Stimulated activated effector memory CD8-positive, alpha-beta T cell treated with anti-CD3 and anti-CD28 coated beads, Interleukin-12 subunit alpha, Interleukin-12 subunit beta, amount 100 ng/mL, for 72 hours (primary cell): Measurements from ENCODE around the gene BRMS1.

Experiments
- ATAC-seq: fragments of 150-1000 bp; cut with Tn5 transposase; 2 replicates; pipeline ENCODE4 v1.10.0; 2021
- DNase-seq, 2 donors: peaks; one replicate each; pipeline ENCODE4 v3.0.0; 2021 to 2022; ENCODE audit warnings: low spot score in 2 of 2
- H3K27ac Mint-ChIP-seq: one replicate; pipeline ENCODE4 v1.8.0; 2022; ENCODE audit warnings: mild to moderate bottlenecking, mixed read lengths
- H3K36me3 Mint-ChIP-seq: one replicate; pipeline ENCODE4 v1.8.0; 2022; ENCODE audit warnings: mild to moderate bottlenecking, mixed read lengths
- H3K4me1 Mint-ChIP-seq: one replicate; pipeline ENCODE4 v1.8.0; 2022; ENCODE audit warnings: mixed read lengths
- H3K4me3 Mint-ChIP-seq: one replicate; pipeline ENCODE4 v1.8.0; 2022; ENCODE audit warnings: mild to moderate bottlenecking, mixed read lengths
- H3K9me3 Mint-ChIP-seq: one replicate; pipeline ENCODE4 v1.8.0; 2022; ENCODE audit warnings: mixed read lengths

The BRMS1 gene

GRCh38 chr11:66334605-66335442 is 10.1 kb downstream of the BRMS1 start:
- no peak for DNase-seq
- Mint-ChIP-seq H3K4me1 (peaks cover 36% of the 10 kb centered on the region), H3K9me3 (no peaks in the 10 kb centered on the region), H3K27ac (peak overlapping the region; percentile 89), H3K4me3 (peak overlapping the region; percentile 78), H3K36me3 (peaks cover 33% of the 10 kb centered on the region)
- ATAC-seq: no peak

GRCh38 chr11:66333896-66334604 is 10.9 kb downstream of the BRMS1 start:
- Mint-ChIP-seq H3K4me1 (peaks cover 33% of the 10 kb centered on the region), H3K36me3 (peaks cover 25% of the 10 kb centered on the region)
- no peak for DNase-seq

GRCh38 chr11:66333220-66333877 is 11.6 kb downstream of the BRMS1 start:
- Mint-ChIP-seq H3K4me3 (no peak overlapping the region), H3K9me3 (no peaks in the 10 kb centered on the region), H3K4me1 (peaks cover 34% of the 10 kb centered on the region), H3K36me3 (peaks cover 18% of the 10 kb centered on the region), H3K27ac (no peak overlapping the region)
- no peak for ATAC-seq
- no peak for DNase-seq

More at GRCh38 chr11:66333896-66334604, 10.9 kb downstream of the BRMS1 start:
- Mint-ChIP-seq H3K9me3 (no peaks in the 10 kb centered on the region), H3K4me3 (no peak overlapping the region), H3K27ac (no peak overlapping the region)
- ATAC-seq: no peak

GRCh38 chr11:66332371-66333219 is 12.3 kb downstream of the BRMS1 start:
- no peak for ATAC-seq
- Mint-ChIP-seq H3K36me3 (peaks cover 14% of the 10 kb centered on the region), H3K27ac (no peak overlapping the region), H3K4me3 (no peak overlapping the region), H3K4me1 (peaks cover 37% of the 10 kb centered on the region), H3K9me3 (no peaks in the 10 kb centered on the region)
- no peak for DNase-seq

GRCh38 chr11:66331542-66332370 is 13.1 kb downstream of the BRMS1 start:
- H3K27ac Mint-ChIP-seq: no peak overlapping the region
- ATAC-seq (no peak), DNase-seq (no peak)
- peaks cover 6% of the 10 kb centered on the region for H3K36me3 Mint-ChIP-seq
- no peaks in the 10 kb centered on the region for H3K9me3 Mint-ChIP-seq
- peaks cover 35% of the 10 kb centered on the region for H3K4me1 Mint-ChIP-seq
- no peak overlapping the region for H3K4me3 Mint-ChIP-seq

GRCh38 chr11:66330931-66331330 is 14.0 kb downstream of the BRMS1 start:
- ATAC-seq: no peak
- no peaks in the 10 kb centered on the region for H3K36me3 Mint-ChIP-seq
- peaks cover 35% of the 10 kb centered on the region for H3K4me1 Mint-ChIP-seq
- no peak overlapping the region for H3K4me3 Mint-ChIP-seq
- H3K9me3 Mint-ChIP-seq: no peaks in the 10 kb centered on the region
- no peak for DNase-seq
- peak overlapping the region; percentile 23 for H3K27ac Mint-ChIP-seq

- peaks cover 36% of the 10 kb centered on the region for H3K4me1 Mint-ChIP-seq
- no peaks in the 10 kb centered on the region for H3K36me3 Mint-ChIP-seq
- DNase-seq (no peak), ATAC-seq (no peak)
- no peaks in the 10 kb centered on the region for H3K9me3 Mint-ChIP-seq
- H3K4me3 Mint-ChIP-seq: peak overlapping the region; percentile 38
- H3K27ac Mint-ChIP-seq: peak overlapping the region; percentile 68
Measured at GRCh38 chr11:66329165-66329673, 15.7 kb downstream of the BRMS1 start.

GRCh38 chr11:66328302-66329144 is 16.4 kb downstream of the BRMS1 start:
- H3K27ac Mint-ChIP-seq: peak overlapping the region; percentile 68
- no peaks in the 10 kb centered on the region for H3K9me3 Mint-ChIP-seq
- peaks cover 43% of the 10 kb centered on the region for H3K4me1 Mint-ChIP-seq
- peak overlapping the region; percentile 38 for H3K4me3 Mint-ChIP-seq
- ATAC-seq: peak; percentile 87
- DNase-seq: peak; percentile 80 to 90
- no peaks in the 10 kb centered on the region for H3K36me3 Mint-ChIP-seq

- Mint-ChIP-seq H3K4me1 (peaks cover 48% of the 10 kb centered on the region), H3K9me3 (no peaks in the 10 kb centered on the region), H3K36me3 (no peaks in the 10 kb centered on the region), H3K4me3 (peak overlapping the region; percentile 38), H3K27ac (peak overlapping the region; percentile 68)
- ATAC-seq: peak; percentile 61
- no peak for DNase-seq
Measured at GRCh38 chr11:66328031-66328301, 16.9 kb downstream of the BRMS1 start.

GRCh38 chr11:66327171-66328030 is 17.5 kb downstream of the BRMS1 start:
- Mint-ChIP-seq H3K27ac (peak overlapping the region; percentile 58), H3K36me3 (no peaks in the 10 kb centered on the region), H3K4me3 (peak overlapping the region; percentile 13), H3K9me3 (no peaks in the 10 kb centered on the region), H3K4me1 (peaks cover 54% of the 10 kb centered on the region)
- ATAC-seq (no peak), DNase-seq (no peak)

- peaks cover 58% of the 10 kb centered on the region for H3K4me1 Mint-ChIP-seq
- ATAC-seq (peak; percentile 3), DNase-seq (peak in 1 of 2 donors; percentile 59)
Measured at GRCh38 chr11:66326261-66327111, 18.4 kb downstream of the BRMS1 start.

GRCh38 chr11:66325263-66325671 is 19.6 kb downstream of the BRMS1 start:
- H3K27ac Mint-ChIP-seq: peak overlapping the region; percentile 86
- DNase-seq: no peak
- H3K4me3 Mint-ChIP-seq: no peak overlapping the region
- no peaks in the 10 kb centered on the region for H3K36me3 Mint-ChIP-seq
- no peaks in the 10 kb centered on the region for H3K9me3 Mint-ChIP-seq
- H3K4me1 Mint-ChIP-seq: peaks cover 58% of the 10 kb centered on the region
- ATAC-seq: no peak

More at GRCh38 chr11:66326261-66327111, 18.4 kb downstream of the BRMS1 start:
- peak overlapping the region; percentile 86 for H3K27ac Mint-ChIP-seq
- peak overlapping the region; percentile 19 for H3K4me3 Mint-ChIP-seq
- no peaks in the 10 kb centered on the region for H3K9me3 Mint-ChIP-seq
- H3K36me3 Mint-ChIP-seq: no peaks in the 10 kb centered on the region
